DND-41 (cell line): Measurements from ENCODE around the gene TRIM32.

ENCODE experiments used
- CTCF ChIP-seq: IDR thresholded peaks from 2 replicates; pipeline ENCODE4 v1.5.1; 2012; ENCODE audit warnings: borderline replicate concordance, low read length, moderate library complexity, mild to moderate bottlenecking; ENCODE audit not compliant: poor library complexity, severe bottlenecking; ENCODE audit errors: extremely low read depth
- EZH2 ChIP-seq: IDR thresholded peaks from 3 replicates; pipeline ENCODE4 v1.6.1; 2012; ENCODE audit warnings: borderline replicate concordance, low read depth, mild to moderate bottlenecking, moderate library complexity, low read length, inconsistent platforms; ENCODE audit not compliant: severe bottlenecking

GRCh38 chr9:116704470-116704869 lies 17.4 kb downstream of the TRIM32 start:
- TF ChIP-seq CTCF, result no peak
- no peak for TF ChIP-seq EZH2
